NCI-H2081 (cell line): ENCODE measurements around the gene CAMTA1.

Source experiments
- DNase-seq, 2 experiments: peaks; one replicate each; lab custom pipeline; 2025; lab: John Stamatoyannopoulos, UW

Gene CAMTA1

GRCh38 chr1:7435276-7436055 lies 650.2 kb downstream of the CAMTA1 start:
- no peak for DNase-seq

- DNase-seq, result no peak
Measured at GRCh38 chr1:7436056-7437005, 651.1 kb downstream of the CAMTA1 start.

GRCh38 chr1:7437036-7437435 lies 651.8 kb downstream of the CAMTA1 start:
- no peak for DNase-seq

- no peak for DNase-seq
Measured at GRCh38 chr1:7437608-7438395, 652.5 kb downstream of the CAMTA1 start.

GRCh38 chr1:7438396-7438785 lies 653.1 kb downstream of the CAMTA1 start:
- DNase-seq, result no peak

- no peak for DNase-seq
Measured at GRCh38 chr1:7438921-7439655, 653.8 kb downstream of the CAMTA1 start.

- DNase-seq, result no peak
Measured at GRCh38 chr1:7440154-7440553, 654.9 kb downstream of the CAMTA1 start.

- DNase-seq, result no peak
Measured at GRCh38 chr1:7441143-7441841, 656.0 kb downstream of the CAMTA1 start.

- DNase-seq, result no peak
Measured at GRCh38 chr1:7442036-7442435, 656.8 kb downstream of the CAMTA1 start.

- no peak for DNase-seq
Measured at GRCh38 chr1:7442918-7443317, 657.7 kb downstream of the CAMTA1 start.

- no peak for DNase-seq
Measured at GRCh38 chr1:7444363-7444762, 659.1 kb downstream of the CAMTA1 start.

- no peak for DNase-seq
Measured at GRCh38 chr1:7447093-7447492, 661.8 kb downstream of the CAMTA1 start.

GRCh38 chr1:7447736-7448135 lies 662.5 kb downstream of the CAMTA1 start:
- DNase-seq, result no peak

- DNase-seq, result no peak
Measured at GRCh38 chr1:7448986-7449385, 663.7 kb downstream of the CAMTA1 start.

- no peak for DNase-seq
Measured at GRCh38 chr1:7449750-7450149, 664.5 kb downstream of the CAMTA1 start.

- no peak for DNase-seq
Measured at GRCh38 chr1:7450838-7451237, 665.6 kb downstream of the CAMTA1 start.

GRCh38 chr1:7453038-7453437 lies 667.8 kb downstream of the CAMTA1 start:
- DNase-seq, result no peak

- DNase-seq, result no peak
Measured at GRCh38 chr1:7454052-7454815, 669.0 kb downstream of the CAMTA1 start.

GRCh38 chr1:7454895-7455784 lies 669.9 kb downstream of the CAMTA1 start:
- no peak for DNase-seq
